B cell (primary cell): ENCODE data around the gene XRRA1.

Experiments
- CTCF ChIP-seq: fragments of 200-600 bp; IDR thresholded peaks from one replicate; pipeline ENCODE4 v1.8.0; 2022; ENCODE audit warnings: antibody characterized with exemption, mild to moderate bottlenecking
- EZH2 ChIP-seq: IDR thresholded peaks from 2 replicates; pipeline ENCODE4 v1.6.1; 2012; ENCODE audit warnings: borderline replicate concordance, low read depth, mild to moderate bottlenecking, moderate library complexity, low read length; ENCODE audit not compliant: insufficient read depth, poor library complexity, severe bottlenecking

- TF ChIP-seq CTCF: no peak
- TF ChIP-seq EZH2: no peak
Observed at GRCh38 chr11:74902342-74902741, 46.5 kb downstream of the XRRA1 start.
